Lung microvascular endothelial cell (primary cell): ENCODE data around the gene CROCC2. TPM values are rescaled to one million over a fixed set of nuclear protein-coding genes. Genes with fewer than 3 reads are reported as not detected.

Source experiments
- DNase-seq, 2 donors: peaks; one replicate each; pipeline versions ENCODE4 v3.0.0 to v3.0.0-alpha.2; 2010; ENCODE audit warnings: low read depth in 2 of 2
- total RNA-seq: library from RNA; depleted of rRNA; stranded (reverse); fragments of >200 nt; gene quantifications from 2 replicates; pipeline ENCODE4 v1.2.1, GENCODE V29; 2014

CROCC2 gene
- total RNA-seq, 1 donor from 2014 or later: not detected

DNA sequence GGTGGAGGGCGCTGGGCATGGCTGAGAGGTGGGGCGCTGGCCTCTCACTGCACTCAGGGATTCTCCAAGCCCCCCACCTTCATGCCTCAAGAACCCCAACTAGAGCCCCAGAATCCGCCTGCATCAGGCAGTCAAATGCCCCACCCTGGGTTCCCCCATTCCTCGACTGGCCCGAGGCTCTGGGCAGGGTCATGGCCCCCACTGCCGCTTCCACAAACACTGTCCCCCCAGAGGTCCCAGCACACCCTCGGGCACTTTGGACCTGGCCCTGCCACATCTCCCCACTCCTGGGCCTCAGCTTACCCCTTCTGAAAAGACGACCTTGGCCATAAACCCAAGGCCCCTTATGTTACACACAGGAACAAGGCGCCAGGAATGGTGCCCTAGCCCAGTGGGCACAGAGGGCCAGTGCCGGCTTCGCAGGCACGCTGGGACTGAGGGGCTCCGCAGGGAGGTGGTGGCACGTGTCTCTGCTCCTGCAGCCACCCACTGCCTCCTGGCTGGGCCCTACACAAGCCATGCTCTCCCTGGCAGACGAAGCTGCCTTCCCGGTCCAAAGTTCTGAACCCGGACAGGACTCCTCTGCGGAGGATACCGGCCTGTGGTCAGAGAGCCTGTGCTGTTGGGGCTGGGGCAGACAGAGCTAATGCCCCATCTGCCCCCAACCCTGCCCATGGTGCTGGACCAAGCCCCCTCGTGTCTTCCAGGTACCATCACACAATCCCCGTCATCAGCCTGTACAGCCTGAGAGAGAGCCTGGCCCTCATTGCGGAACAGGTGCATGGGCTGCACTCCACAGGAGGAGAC, 30.7 kb upstream of the CROCC2 start:
- DNase-seq: no peak

GRCh38 chr2:240876035-240876474, 30.1 kb upstream of the CROCC2 start:
- DNase-seq: no peak

- DNase-seq: peak in 1 of 2 donors; percentile 68
Observed at GRCh38 chr2:240876475-240877251, 29.5 kb upstream of the CROCC2 start.

DNA sequence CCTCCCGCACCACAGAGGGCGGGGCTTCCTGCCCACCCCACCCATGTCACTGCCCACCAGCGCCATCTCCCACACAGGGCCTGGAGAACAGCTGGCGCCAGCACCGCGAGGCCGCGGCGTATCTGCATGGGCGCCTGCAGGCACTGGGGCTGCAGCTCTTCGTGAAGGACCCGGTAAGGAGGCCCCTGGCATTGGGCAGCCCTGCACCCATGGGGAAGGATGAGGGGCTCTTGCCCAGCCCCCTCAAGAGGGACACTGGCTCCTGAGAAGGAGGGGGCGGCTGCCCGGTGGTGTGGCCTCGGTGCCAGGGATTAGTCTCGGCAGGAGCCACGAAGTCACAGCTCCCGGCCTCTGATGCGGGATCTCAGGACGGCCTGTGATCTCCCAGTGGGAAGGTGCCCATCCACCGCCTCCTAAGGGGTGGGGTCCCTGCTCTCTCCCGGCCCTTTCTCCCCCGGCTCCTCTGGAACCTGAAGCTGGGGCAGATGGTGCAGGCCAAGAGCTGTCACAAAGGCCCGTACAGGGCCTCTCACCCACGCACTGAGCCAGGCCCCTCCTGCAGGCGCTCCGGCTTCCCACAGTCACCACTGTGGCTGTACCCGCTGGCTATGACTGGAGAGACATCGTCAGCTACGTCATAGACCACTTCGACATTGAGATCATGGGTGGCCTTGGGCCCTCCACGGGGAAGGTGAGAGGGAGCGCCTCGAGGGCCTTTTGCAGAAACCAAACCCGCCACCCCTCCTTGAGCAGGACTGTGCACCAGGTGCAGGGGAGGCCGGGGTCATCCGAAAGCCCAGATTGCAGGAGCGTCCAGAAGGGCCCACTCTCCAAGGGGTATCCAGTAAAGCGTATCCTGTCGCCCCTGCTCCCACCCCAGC, 28.4 kb upstream of the CROCC2 start:
- DNase-seq: no peak

DNA sequence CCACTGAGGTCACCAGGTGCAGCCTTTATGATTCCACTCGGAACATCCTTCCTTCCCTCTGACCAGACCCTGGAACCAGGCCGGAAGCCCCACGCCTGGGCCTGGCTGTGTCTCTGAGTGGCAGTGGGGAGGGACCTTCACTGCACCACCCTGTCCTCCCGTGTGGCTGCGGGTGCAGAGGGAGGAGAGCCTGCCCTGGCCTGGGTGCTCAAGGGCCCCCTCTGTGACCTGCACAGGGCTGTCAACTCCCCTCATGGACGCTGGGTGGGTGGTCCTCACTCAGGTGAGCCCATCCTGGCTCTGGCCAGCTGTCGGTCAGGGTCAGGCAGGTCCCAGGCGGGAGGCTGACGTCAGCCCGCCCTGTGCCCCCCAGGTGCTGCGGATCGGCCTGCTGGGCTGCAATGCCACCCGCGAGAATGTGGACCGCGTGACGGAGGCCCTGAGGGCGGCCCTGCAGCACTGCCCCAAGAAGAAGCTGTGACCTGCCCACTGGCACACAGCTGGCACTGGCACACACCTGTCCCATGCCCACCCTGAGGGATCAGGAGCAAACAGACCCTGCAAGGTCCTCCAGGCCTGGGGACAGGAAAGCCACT, 27.7 kb upstream of the CROCC2 start:
- no peak for DNase-seq

- DNase-seq: no peak
Observed at GRCh38 chr2:240879105-240879504, 27.0 kb upstream of the CROCC2 start.

GRCh38 chr2:240881913-240882312, 24.2 kb upstream of the CROCC2 start:
- DNase-seq: no peak

- DNase-seq: no peak
Observed at GRCh38 chr2:240884221-240884620, 21.9 kb upstream of the CROCC2 start.

- DNase-seq: no peak
Observed at GRCh38 chr2:240884745-240885144, 21.4 kb upstream of the CROCC2 start.

DNA sequence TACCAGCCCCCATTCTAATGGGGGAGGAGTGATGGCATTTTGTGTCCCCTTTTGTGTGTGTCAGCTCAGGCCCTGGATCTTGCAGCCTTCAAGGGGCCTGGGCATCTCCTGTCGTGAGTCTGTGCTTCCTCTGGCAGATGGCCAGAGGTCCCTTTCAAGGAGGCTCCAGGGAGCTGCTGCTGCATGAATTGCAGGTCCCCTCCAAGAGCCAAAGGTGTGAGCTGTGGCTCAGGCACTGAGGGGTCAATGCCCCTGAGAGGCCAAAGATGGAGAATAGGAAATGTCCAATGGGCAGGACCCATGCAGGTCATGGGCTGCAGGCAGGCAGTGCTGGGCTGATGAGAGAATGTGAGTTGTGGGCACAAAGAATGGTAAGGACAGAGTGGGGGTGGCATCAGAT, 20.6 kb upstream of the CROCC2 start:
- DNase-seq: no peak

DNA sequence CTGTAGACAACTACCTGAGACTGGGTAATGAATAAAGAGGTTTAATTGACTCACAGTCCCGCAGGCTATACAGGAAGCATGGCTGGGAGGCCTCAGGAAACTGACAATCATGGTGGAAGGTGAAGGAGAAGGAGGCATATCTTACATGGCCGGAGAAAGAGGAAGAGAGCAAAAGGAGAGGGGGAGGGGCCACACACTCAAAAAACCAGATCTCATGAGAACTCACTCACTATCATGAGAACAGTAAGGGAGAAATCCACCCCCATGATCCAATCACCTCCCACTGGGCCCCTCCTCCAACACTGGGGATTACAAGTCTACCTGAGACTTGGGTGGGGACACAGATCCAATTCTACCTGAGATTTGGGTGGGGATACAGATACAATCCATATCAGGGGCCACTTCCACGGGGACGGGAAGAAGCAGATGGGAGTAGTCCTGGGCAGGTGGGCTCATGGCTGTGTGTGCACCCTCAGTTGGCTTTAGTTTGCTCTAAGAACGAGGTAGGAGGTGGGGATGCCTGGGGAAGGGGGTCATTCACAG, 20.0 kb upstream of the CROCC2 start:
- DNase-seq: no peak

DNA sequence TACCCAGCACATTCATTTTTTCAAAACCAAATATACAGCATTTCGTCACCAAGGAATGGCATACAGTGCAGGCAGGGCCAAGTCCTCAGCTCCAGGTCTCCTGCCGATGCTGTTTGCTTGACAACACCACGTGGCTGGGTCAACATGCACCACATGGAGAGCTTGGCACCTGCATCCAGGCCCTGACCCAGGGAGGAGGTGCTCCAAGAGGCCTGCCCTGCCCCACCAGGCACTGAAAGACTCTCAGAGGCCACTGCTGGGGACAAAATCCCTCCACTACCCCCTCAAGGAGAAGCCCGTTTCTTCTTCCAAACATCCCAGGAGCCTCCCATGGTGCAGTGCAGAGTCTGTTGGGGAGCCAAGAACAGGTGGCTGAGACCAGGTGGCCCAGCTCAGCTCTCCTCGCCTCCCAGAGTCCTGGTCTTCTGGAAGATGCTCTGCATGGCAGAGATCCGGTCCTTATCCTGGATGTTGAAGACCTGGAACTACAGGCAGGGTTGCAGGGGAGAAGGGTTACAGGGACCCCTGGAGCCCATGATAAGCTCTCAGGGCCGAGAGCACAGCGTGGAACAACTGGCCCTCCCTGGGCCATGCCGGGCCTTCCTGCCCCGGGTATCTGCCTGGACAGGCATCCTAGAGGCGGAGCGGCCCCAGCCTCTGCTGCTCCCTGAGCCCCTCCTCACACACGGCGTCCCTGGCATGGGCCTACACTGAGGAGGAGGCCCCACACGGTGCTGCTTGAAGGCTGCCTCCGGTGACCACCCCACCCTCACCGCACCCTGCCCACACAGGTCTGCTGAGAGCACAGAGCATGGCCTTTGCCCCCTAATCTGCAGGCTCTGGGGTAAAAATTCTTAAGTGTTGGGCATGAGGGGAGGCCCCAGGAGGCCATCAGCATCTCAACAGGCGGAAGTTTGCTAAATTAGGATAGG, 19.2 kb upstream of the CROCC2 start:
- no peak for DNase-seq

DNA sequence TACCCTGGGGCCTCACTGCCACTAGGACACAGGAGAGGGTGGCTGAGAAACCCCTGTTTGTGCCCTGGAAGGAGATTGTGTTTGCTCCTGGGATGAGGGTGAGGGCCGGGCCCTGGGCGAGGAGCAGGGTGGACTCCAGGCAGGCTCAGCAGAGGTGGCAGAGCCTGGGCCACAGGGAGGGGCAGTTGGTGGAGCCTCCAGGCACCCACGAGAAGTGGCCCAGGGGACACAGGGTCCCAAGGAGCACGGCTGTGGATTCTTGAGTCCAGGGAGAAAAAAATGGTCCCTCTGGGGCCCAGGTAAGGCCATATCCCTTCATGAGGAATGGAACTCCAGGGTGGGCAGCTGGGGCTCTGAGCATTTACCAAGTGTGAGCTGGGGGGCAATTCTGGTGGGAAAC, 18.5 kb upstream of the CROCC2 start:
- no peak for DNase-seq

GRCh38 chr2:240888130-240888889, 17.8 kb upstream of the CROCC2 start:
- no peak for DNase-seq

- DNase-seq: no peak
Observed at GRCh38 chr2:240888890-240889573, 17.1 kb upstream of the CROCC2 start.

DNA sequence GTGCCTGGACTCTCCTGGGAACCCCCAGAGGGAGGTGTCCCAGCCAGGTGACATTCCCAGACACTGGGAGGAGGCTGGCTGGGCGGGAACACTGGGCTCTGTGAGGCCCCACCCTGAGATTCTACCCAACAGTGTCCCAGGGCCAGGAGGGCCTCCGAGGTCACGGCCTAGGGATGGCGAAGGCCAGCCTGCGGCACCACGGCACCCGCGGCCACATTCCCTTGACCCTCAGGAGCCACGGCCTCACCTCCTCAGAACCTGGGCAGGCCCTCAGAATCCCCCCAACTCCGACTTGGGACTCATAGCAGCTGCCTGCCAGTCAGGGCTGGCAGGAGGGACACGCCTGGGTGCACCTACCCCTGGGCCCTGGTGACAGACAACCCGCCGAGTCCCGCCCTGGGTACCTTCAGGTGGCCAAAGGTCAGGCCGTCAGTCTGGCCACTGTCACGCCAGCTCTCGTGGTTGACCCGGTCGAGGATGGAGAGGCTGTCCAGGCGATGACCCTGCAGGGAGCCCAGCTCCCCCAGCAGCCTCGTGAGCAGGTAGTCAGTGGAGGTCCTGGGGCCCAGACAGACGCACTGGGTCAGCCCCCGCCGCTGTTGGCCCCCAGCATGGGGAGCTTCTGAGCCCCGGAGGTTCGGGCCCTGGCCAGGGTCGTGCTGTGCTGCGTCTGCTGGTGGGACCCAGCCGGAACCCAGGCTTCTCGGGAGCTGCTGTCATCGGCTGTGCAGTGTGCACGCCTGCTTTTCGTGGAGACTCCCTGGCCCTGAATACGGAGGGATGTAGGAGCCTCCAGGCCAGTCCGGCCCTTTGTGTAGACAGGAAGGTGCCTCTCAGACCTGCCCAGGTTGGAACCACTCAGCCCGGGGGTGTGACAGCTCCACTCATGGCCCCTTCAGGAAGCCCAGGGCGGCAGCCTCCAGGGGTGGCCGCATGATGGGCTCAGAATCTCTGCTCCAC, 16.3 kb upstream of the CROCC2 start:
- DNase-seq: no peak

- DNase-seq: no peak
Observed at GRCh38 chr2:240890691-240891090, 15.4 kb upstream of the CROCC2 start.
